Upper lobe of right lung (tissue), 1 donor: Measurements from ENCODE around the gene RSBN1. TPM values are rescaled to one million over a fixed set of nuclear protein-coding genes. Genes with fewer than 3 reads are reported as not detected.
"Not testable (repeated sequence)": the region's sequence is repeated elsewhere in the genome, so short reads cannot be mapped to it uniquely, and the experiment has no call there.

Experiments used
- ATAC-seq: fragments of 200-7000 bp; cut with Tn5 transposase; one replicate; pipeline ENCODE4 v1.9.1; 2020; ENCODE audit warnings: mild to moderate bottlenecking, moderate library complexity
- DNase-seq: peaks from one replicate; pipeline ENCODE4 v3.0.0-alpha.2; 2020
- H3K27ac ChIP-seq: fragments of 200-600 bp; one replicate; pipeline ENCODE4 v1.8.0; 2022
- H3K27me3 ChIP-seq: fragments of 200-600 bp; one replicate; pipeline ENCODE4 v1.8.0; 2022; ENCODE audit warnings: mild to moderate bottlenecking
- H3K36me3 ChIP-seq: fragments of 200-600 bp; one replicate; pipeline ENCODE4 v1.8.0; 2022
- H3K4me1 ChIP-seq: fragments of 200-600 bp; one replicate; pipeline ENCODE4 v1.8.0; 2022
- H3K4me3 ChIP-seq: fragments of 200-600 bp; one replicate; pipeline ENCODE4 v1.8.0; 2022; ENCODE audit warnings: mild to moderate bottlenecking
- H3K9me3 ChIP-seq: fragments of 200-600 bp; one replicate; pipeline ENCODE4 v1.8.0; 2022
- CTCF ChIP-seq: fragments of 200-600 bp; IDR thresholded peaks from one replicate; pipeline ENCODE4 v1.8.0; 2022; ENCODE audit warnings: antibody characterized with exemption
- intact Hi-C: fragments of 100-400 bp; cut with DNase I; formaldehyde crosslinking; loops from one replicate; pipeline ENCODE4 v1.11.0; 2022
- total RNA-seq: library from RNA; stranded (reverse); fragmentation: NEBNext Ultra II Directional; extraction: Animal tissue kit (Norgen Biotek cat#: 25700); gene quantifications from one replicate; pipeline ENCODE4 v1.2.1, GENCODE V29; 2021
- donor health status: DM: no; HTN: yes; CAD: no; lungs with severe emphysema.

RSBN1 gene
- total RNA-seq, 1 donor from 2014 or later = 23.2 TPM

GRCh38 chr1:113858418-113858817 is 46.1 kb upstream of the RSBN1 start:
- TF ChIP-seq CTCF = no peak
- no peak for ATAC-seq
- Histone ChIP-seq H3K4me1 (peaks cover 28% of the 10 kb centered on the region), H3K27me3 (no peaks in the 10 kb centered on the region), H3K4me3 (no peak overlapping the region), H3K27ac (no peak overlapping the region), H3K36me3 (no peaks in the 10 kb centered on the region), H3K9me3 (no peaks in the 10 kb centered on the region)
- intact Hi-C loops = no loop called here
- no peak for DNase-seq

- TF ChIP-seq CTCF = no peak
- intact Hi-C loops = no loop called here
- peaks cover 28% of the 10 kb centered on the region for H3K4me1 ChIP-seq
- no peak for ATAC-seq
- H3K36me3 ChIP-seq = no peaks in the 10 kb centered on the region
- no peaks in the 10 kb centered on the region for H3K9me3 ChIP-seq
- H3K27me3 ChIP-seq = no peaks in the 10 kb centered on the region
- no peak for DNase-seq
- H3K27ac ChIP-seq = no peak overlapping the region
- H3K4me3 ChIP-seq = no peak overlapping the region
These were observed 45.5 kb upstream of the RSBN1 start for GRCh38 chr1:113857776-113858175.

- DNase-seq (no peak), ATAC-seq (no peak)
- intact Hi-C loops = no loop called here
- H3K27ac ChIP-seq = no peak overlapping the region
- peaks cover 28% of the 10 kb centered on the region for H3K4me1 ChIP-seq
- no peak for TF ChIP-seq CTCF
- no peak overlapping the region for H3K4me3 ChIP-seq
- H3K36me3 ChIP-seq = no peaks in the 10 kb centered on the region
- H3K9me3 ChIP-seq = no peaks in the 10 kb centered on the region
- no peaks in the 10 kb centered on the region for H3K27me3 ChIP-seq
These were observed 44.1 kb upstream of the RSBN1 start for GRCh38 chr1:113856401-113856790.

- peaks cover 24% of the 10 kb centered on the region for H3K4me1 ChIP-seq
- ATAC-seq = no peak
- no peaks in the 10 kb centered on the region for H3K27me3 ChIP-seq
- intact Hi-C loops = no loop called here
- no peak for TF ChIP-seq CTCF
- H3K9me3 ChIP-seq = no peaks in the 10 kb centered on the region
- DNase-seq = no peak
- H3K36me3 ChIP-seq = no peaks in the 10 kb centered on the region
- H3K4me3 ChIP-seq = no peak overlapping the region
- H3K27ac ChIP-seq = no peak overlapping the region
These were observed 43.5 kb upstream of the RSBN1 start for GRCh38 chr1:113855630-113856400.

- ATAC-seq = no peak
- no peak for DNase-seq
- intact Hi-C loops = no loop called here
- H3K4me3 ChIP-seq = no peak overlapping the region
- no peaks in the 10 kb centered on the region for H3K9me3 ChIP-seq
- TF ChIP-seq CTCF = no peak
- H3K27me3 ChIP-seq = no peaks in the 10 kb centered on the region
- H3K36me3 ChIP-seq = no peaks in the 10 kb centered on the region
- H3K4me1 ChIP-seq = peaks cover 18% of the 10 kb centered on the region
- H3K27ac ChIP-seq = no peak overlapping the region
These were observed 42.0 kb upstream of the RSBN1 start for GRCh38 chr1:113854234-113854633.

- H3K36me3 ChIP-seq, H3K9me3 ChIP-seq, intact Hi-C loops, H3K27me3 ChIP-seq, ATAC-seq, DNase-seq, H3K4me3 ChIP-seq: not testable (repeated sequence)
- peak overlapping the region; percentile 49 for H3K27ac ChIP-seq
- H3K4me1 ChIP-seq = peaks cover 11% of the 10 kb centered on the region
These were observed 40.4 kb upstream of the RSBN1 start for GRCh38 chr1:113852694-113853093.
